ENCODE measurements around the gene DENND4B. TPM values are rescaled to one million over a fixed set of nuclear protein-coding genes. Genes with fewer than 3 reads are reported as not detected.
"Not testable (repeated sequence)": the region's sequence is repeated elsewhere in the genome, so short reads cannot be mapped to it uniquely, and the experiment has no call there.

DENND4B gene
- total RNA-seq, 1 experiment from 2014 or later = 41.3 TPM

- no peak overlapping the region for H3K27ac ChIP-seq
- no peak overlapping the region for H3K4me3 ChIP-seq
- H3K9me2 ChIP-seq (ENCODE audit: insufficient read depth) = no peaks in the 10 kb centered on the region
- no peak for DNase-seq
- H3K79me2 ChIP-seq (ENCODE audit: low read depth) = peaks cover 95% of the 10 kb centered on the region
- BruUV-seq (replicated peaks) = no TSS peak
- POLR2A ChIA-PET (ENCODE audit: unreplicated experiment) = no interaction called here
- intact Hi-C loops (cut with micrococcal nuclease; ENCODE audit: unreplicated experiment) = no loop called here
- no peaks in the 10 kb centered on the region for H3K27me3 ChIP-seq (ENCODE audit: insufficient read depth, low read depth)
- no peak overlapping the region for H2AFZ ChIP-seq
- H3K36me3 ChIP-seq (ENCODE audit: low read depth) = no peaks in the 10 kb centered on the region; the same call in 1 of the 2 replicates
- TF ChIP-seq EZH2 (IDR thresholded peaks at IDR 0.05; ENCODE audit: low read depth) (no peak), CTCF (conservative IDR thresholded peaks at IDR 0.05) (no peak)
- H3K4me2 ChIP-seq = no peak overlapping the region
- CTCF ChIA-PET = no interaction called here
- H3K4me1 ChIP-seq (replicated peaks; ENCODE audit: insufficient read depth) = no peaks in the 10 kb centered on the region; the same call in 1 of the 2 replicates
- H4K20me1 ChIP-seq (ENCODE audit: insufficient read depth) = peaks cover 77% of the 10 kb centered on the region
- no peaks in the 10 kb centered on the region for H3K9me3 ChIP-seq (ENCODE audit: insufficient read depth, low read depth)
- peaks cover 7% of the 10 kb centered on the region; the same call in 1 of the 2 replicates for H3F3A ChIP-seq (ENCODE audit: insufficient read depth, low read depth)
Observed at GRCh38 chr1:153907134-153907533, 39.4 kb downstream of the DENND4B start.

GRCh38 chr1:153906396-153906795 lies 40.1 kb downstream of the DENND4B start:
- DNase-seq = no peak
- POLR2A ChIA-PET (ENCODE audit: unreplicated experiment) = interaction anchor here (0.7 kb wide), 1 partner anchor 56 kb away, joined by 5 read pairs; no protein-coding TSS in a partner anchor
- H3F3A ChIP-seq (ENCODE audit: insufficient read depth, low read depth) = peaks cover 7% of the 10 kb centered on the region; the same call in 1 of the 2 replicates
- intact Hi-C loops (cut with micrococcal nuclease; ENCODE audit: unreplicated experiment) = no loop called here
- H2AFZ ChIP-seq = no peak overlapping the region
- peaks cover 92% of the 10 kb centered on the region for H3K79me2 ChIP-seq (ENCODE audit: low read depth)
- TF ChIP-seq EZH2 (IDR thresholded peaks at IDR 0.05; ENCODE audit: low read depth) (no peak), CTCF (conservative IDR thresholded peaks at IDR 0.05) (no peak)
- no peaks in the 10 kb centered on the region; the same call in 1 of the 2 replicates for H3K36me3 ChIP-seq (ENCODE audit: low read depth)
- H4K20me1 ChIP-seq (ENCODE audit: insufficient read depth) = peaks cover 73% of the 10 kb centered on the region
- no TSS peak for BruUV-seq (replicated peaks)
- no peaks in the 10 kb centered on the region for H3K27me3 ChIP-seq (ENCODE audit: insufficient read depth, low read depth)
- H3K4me1 ChIP-seq (replicated peaks; ENCODE audit: insufficient read depth) = no peaks in the 10 kb centered on the region; the same call in 1 of the 2 replicates
- H3K9me3 ChIP-seq (ENCODE audit: insufficient read depth, low read depth) = no peaks in the 10 kb centered on the region
- no peaks in the 10 kb centered on the region for H3K9me2 ChIP-seq (ENCODE audit: insufficient read depth)
- CTCF ChIA-PET = interaction anchor here (0.6 kb wide), 1 partner anchor 13 kb away, joined by 3 read pairs; no protein-coding TSS in a partner anchor
- H3K4me3 ChIP-seq = no peak overlapping the region; the same call in 1 of the 2 replicates
- no peak overlapping the region for H3K27ac ChIP-seq
- no peak overlapping the region for H3K4me2 ChIP-seq

- ChIA-PET POLR2A (ENCODE audit: unreplicated experiment) (interaction anchor here (0.7 kb wide), 1 partner anchor 56 kb away, joined by 5 read pairs; no protein-coding TSS in a partner anchor), CTCF (interaction anchor here (0.6 kb wide), 1 partner anchor 13 kb away, joined by 3 read pairs; no protein-coding TSS in a partner anchor)
- H3K27ac ChIP-seq; H3K4me3 ChIP-seq; intact Hi-C loops (cut with micrococcal nuclease; ENCODE audit: unreplicated experiment); H3K9me3 ChIP-seq (ENCODE audit: insufficient read depth, low read depth); BruUV-seq (replicated peaks); H3K36me3 ChIP-seq (ENCODE audit: low read depth); H3K27me3 ChIP-seq (ENCODE audit: insufficient read depth, low read depth); DNase-seq; H3K4me2 ChIP-seq; H2AFZ ChIP-seq; H3F3A ChIP-seq (ENCODE audit: insufficient read depth, low read depth); H3K9me2 ChIP-seq (ENCODE audit: insufficient read depth); H3K4me1 ChIP-seq (replicated peaks; ENCODE audit: insufficient read depth): not testable (repeated sequence)
- H3K79me2 ChIP-seq (ENCODE audit: low read depth) = peaks cover 92% of the 10 kb centered on the region
- H4K20me1 ChIP-seq (ENCODE audit: insufficient read depth) = peaks cover 73% of the 10 kb centered on the region
Observed at GRCh38 chr1:153905908-153906307, 40.6 kb downstream of the DENND4B start.
